Neural cell (in vitro differentiated cells): ENCODE measurements around the gene PDE10A.

ENCODE experiments used
- EZH2 ChIP-seq: fragments of 200-600, 300-800 bp; shearing (Covaris generic), sonication (generic); IDR thresholded peaks from 2 replicates; pipeline ENCODE4 v1.6.1; 2014; ENCODE audit warnings: antibody characterized with exemption, low read length, borderline replicate concordance, mild to moderate bottlenecking; ENCODE audit not compliant: insufficient read depth, poor library complexity, severe bottlenecking
- POLR2AphosphoS5 ChIP-seq: IDR thresholded peaks from 2 replicates; pipeline ENCODE4 v1.6.1; 2012
- TF ChIP-seq, protein P1 (sequence below): fragments of 450-650 bp; IDR thresholded peaks from 2 replicates; pipeline ENCODE4 v1.5.1; 2014; ENCODE audit warnings: antibody characterized with exemption, mild to moderate bottlenecking, moderate library complexity; ENCODE audit not compliant: poor library complexity, severe bottlenecking

GRCh38 chr6:165579151-165579550, 83.9 kb downstream of the PDE10A start:
- TF ChIP-seq POLR2AphosphoS5 (no peak), EZH2 (no peak)
- TF ChIP-seq, protein P1, sequence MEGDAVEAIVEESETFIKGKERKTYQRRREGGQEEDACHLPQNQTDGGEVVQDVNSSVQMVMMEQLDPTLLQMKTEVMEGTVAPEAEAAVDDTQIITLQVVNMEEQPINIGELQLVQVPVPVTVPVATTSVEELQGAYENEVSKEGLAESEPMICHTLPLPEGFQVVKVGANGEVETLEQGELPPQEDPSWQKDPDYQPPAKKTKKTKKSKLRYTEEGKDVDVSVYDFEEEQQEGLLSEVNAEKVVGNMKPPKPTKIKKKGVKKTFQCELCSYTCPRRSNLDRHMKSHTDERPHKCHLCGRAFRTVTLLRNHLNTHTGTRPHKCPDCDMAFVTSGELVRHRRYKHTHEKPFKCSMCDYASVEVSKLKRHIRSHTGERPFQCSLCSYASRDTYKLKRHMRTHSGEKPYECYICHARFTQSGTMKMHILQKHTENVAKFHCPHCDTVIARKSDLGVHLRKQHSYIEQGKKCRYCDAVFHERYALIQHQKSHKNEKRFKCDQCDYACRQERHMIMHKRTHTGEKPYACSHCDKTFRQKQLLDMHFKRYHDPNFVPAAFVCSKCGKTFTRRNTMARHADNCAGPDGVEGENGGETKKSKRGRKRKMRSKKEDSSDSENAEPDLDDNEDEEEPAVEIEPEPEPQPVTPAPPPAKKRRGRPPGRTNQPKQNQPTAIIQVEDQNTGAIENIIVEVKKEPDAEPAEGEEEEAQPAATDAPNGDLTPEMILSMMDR = no peak
